IMR-90 (cell line): ENCODE data around the gene NKAPL. TPM values are rescaled to one million over a fixed set of nuclear protein-coding genes. Genes with fewer than 3 reads are reported as not detected.

Experiments used
- ATAC-seq: fragments of 200-7000 bp; cut with Tn5 transposase; 2 replicates; pipeline ENCODE4 v1.9.1; 2020; ENCODE audit warnings: low read depth, mild to moderate bottlenecking, moderate library complexity
- BruUV-seq: library from RNA; stranded (reverse); fragments of 400-500 nt; replicated peaks from 2 replicates; lab custom pipeline; 2021; lab: Mats Ljungman, UMichigan
- CTCF ChIA-PET: fragments of 300-600 bp; formaldehyde crosslinking; extraction: SDS; loops from one replicate; lab custom pipeline; 2021; ENCODE audit warnings: antibody characterized with exemption; lab: Yijun Ruan, JAX
- POLR2A ChIA-PET: fragments of 300-600 bp; sonication (Branson Sonifier 250); formaldehyde crosslinking; loops from one replicate; lab custom pipeline; 2022; ENCODE audit warnings: antibody characterized with exemption; ENCODE audit not compliant: unreplicated experiment; lab: Charles Lee
- DNase-seq: peaks from one replicate; pipeline ENCODE4 v3.0.0; 2013
- H2AFZ ChIP-seq: replicated peaks from 2 replicates; pipeline ENCODE3; 2013; ENCODE audit warnings: low read length, mild to moderate bottlenecking; ENCODE audit not compliant: poor library complexity
- H2AK5ac ChIP-seq: 2 replicates; pipeline ENCODE4 v1.6.1; 2013; ENCODE audit warnings: low read depth, low read length, inconsistent platforms
- H2AK9ac ChIP-seq: replicated peaks from 2 replicates; pipeline ENCODE3; 2013; ENCODE audit warnings: mild to moderate bottlenecking, low read depth, low read length, moderate library complexity; ENCODE audit not compliant: poor library complexity
- H2BK120ac ChIP-seq: 2 replicates; pipeline ENCODE4 v1.6.1; 2013; ENCODE audit warnings: low read depth, low read length, inconsistent platforms
- H2BK15ac ChIP-seq: 3 replicates; pipeline ENCODE4 v1.6.1; 2013; ENCODE audit warnings: low read depth, low read length, inconsistent platforms
- H2BK20ac ChIP-seq: 2 replicates; pipeline ENCODE4 v1.6.1; 2013; ENCODE audit warnings: low read depth, mild to moderate bottlenecking, inconsistent platforms, low read length, moderate library complexity
- H2BK5ac ChIP-seq: 2 replicates; pipeline ENCODE4 v1.6.1; 2013; ENCODE audit warnings: mild to moderate bottlenecking, low read depth, low read length, inconsistent platforms; ENCODE audit not compliant: poor library complexity, severe bottlenecking
- H3K14ac ChIP-seq: replicated peaks from 2 replicates; pipeline ENCODE4 v1.6.1; 2013; ENCODE audit warnings: low read depth, low read length, inconsistent platforms
- H3K18ac ChIP-seq: 2 replicates; pipeline ENCODE4 v1.6.1; 2013; ENCODE audit warnings: low read depth, low read length, control low read depth
- H3K23ac ChIP-seq: 2 replicates; pipeline ENCODE4 v1.6.1; 2013; ENCODE audit warnings: low read depth, low read length, inconsistent platforms
- H3K27ac ChIP-seq: 2 replicates; pipeline ENCODE4 v1.5.1; 2013; ENCODE audit warnings: mild to moderate bottlenecking, control low read depth, low read length; ENCODE audit not compliant: insufficient read depth
- H3K27me3 ChIP-seq: 2 replicates; pipeline ENCODE4 v1.6.1; 2013; ENCODE audit warnings: low read length; ENCODE audit not compliant: control insufficient read depth, insufficient read depth
- H3K36me3 ChIP-seq: 2 replicates; pipeline ENCODE4 v1.6.1; 2013; ENCODE audit warnings: low read length, mixed read lengths; ENCODE audit not compliant: control insufficient read depth, insufficient read depth
- H3K4ac ChIP-seq: 2 replicates; pipeline ENCODE4 v1.6.1; 2013; ENCODE audit warnings: low read depth, low read length, inconsistent platforms
- H3K4me1 ChIP-seq: 2 replicates; pipeline ENCODE4 v1.6.1; 2013; ENCODE audit warnings: low read length, mixed read lengths; ENCODE audit not compliant: control insufficient read depth, insufficient read depth
- H3K4me2 ChIP-seq: 2 replicates; pipeline ENCODE4 v1.6.1; 2013; ENCODE audit warnings: low read depth, mild to moderate bottlenecking, control low read depth, low read length, moderate library complexity
- H3K4me3 ChIP-seq: 2 replicates; pipeline ENCODE4 v1.5.1; 2013; ENCODE audit warnings: low read depth, mild to moderate bottlenecking, control low read depth, low read length, moderate library complexity; ENCODE audit not compliant: insufficient read depth
- H3K56ac ChIP-seq: 2 replicates; pipeline ENCODE4 v1.6.1; 2013; ENCODE audit warnings: low read length, inconsistent platforms; ENCODE audit not compliant: insufficient read depth; ENCODE audit errors: extremely low read depth
- H3K79me1 ChIP-seq, 2 experiments: 2 replicates each; pipeline ENCODE4 v1.6.1; 2013; ENCODE audit warnings: low read length in 2 of 2, inconsistent platforms in 1 of 2, low read depth in 1 of 2
- H3K9ac ChIP-seq: 2 replicates; pipeline ENCODE4 v1.6.1; 2013; ENCODE audit warnings: low read depth, low read length, control low read depth
- H3K9me1 ChIP-seq: 2 replicates; pipeline ENCODE4 v1.6.1; 2013; ENCODE audit warnings: low read length, inconsistent platforms; ENCODE audit not compliant: insufficient read depth
- H3K9me3 ChIP-seq: 2 replicates; pipeline ENCODE4 v1.6.1; 2013; ENCODE audit warnings: low read length; ENCODE audit not compliant: control insufficient read depth, insufficient read depth
- H4K20me1 ChIP-seq: 2 replicates; pipeline ENCODE4 v1.6.1; 2013; ENCODE audit warnings: low read length, inconsistent platforms; ENCODE audit not compliant: insufficient read depth
- H4K5ac ChIP-seq: 2 replicates; pipeline ENCODE4 v1.6.1; 2013; ENCODE audit warnings: mild to moderate bottlenecking, low read depth, low read length, control low read depth
- H4K8ac ChIP-seq, 2 experiments: 2 replicates each; pipeline ENCODE4 v1.6.1; 2013; ENCODE audit warnings: low read depth in 2 of 2, low read length in 2 of 2, control low read depth in 1 of 2, inconsistent platforms in 1 of 2
- H4K91ac ChIP-seq: 2 replicates; pipeline ENCODE4 v1.6.1; 2013; ENCODE audit warnings: low read depth, low read length, inconsistent platforms; ENCODE audit not compliant: insufficient read depth
- BHLHE40 ChIP-seq: fragments of 150-350 bp; IDR thresholded peaks from 2 replicates; pipeline ENCODE4 v1.6.1; 2016; ENCODE audit warnings: mild to moderate bottlenecking, low read depth, low read length
- FOS ChIP-seq: fragments of 150-350 bp; IDR thresholded peaks from 2 replicates; pipeline ENCODE4 v1.6.1; 2016; ENCODE audit warnings: low read depth, low read length
- MAFK ChIP-seq: IDR thresholded peaks from 2 replicates; pipeline ENCODE4 v1.6.1; 2012; ENCODE audit warnings: low read depth, low read length, improper control_type of control experiment
- MAZ ChIP-seq: IDR thresholded peaks from 2 replicates; pipeline ENCODE4 v1.6.1; 2012; ENCODE audit warnings: low read depth, mild to moderate bottlenecking, low read length, improper control_type of control experiment, moderate library complexity, borderline replicate concordance
- MXI1 ChIP-seq: IDR thresholded peaks from 2 replicates; pipeline ENCODE4 v1.6.1; 2012; ENCODE audit warnings: low read depth, mild to moderate bottlenecking, low read length, moderate library complexity, borderline replicate concordance
- NFE2L2 ChIP-seq: fragments of 150-350 bp; IDR thresholded peaks from 2 replicates; pipeline ENCODE4 v1.6.1; 2016; ENCODE audit warnings: low read depth, mild to moderate bottlenecking, low read length
- POLR2A ChIP-seq: IDR thresholded peaks from 2 replicates; pipeline ENCODE4 v1.6.1; 2012; ENCODE audit warnings: mild to moderate bottlenecking, low read depth, low read length
- RCOR1 ChIP-seq: IDR thresholded peaks from 2 replicates; pipeline ENCODE4 v1.6.1; 2012; ENCODE audit warnings: mild to moderate bottlenecking, low read length, improper control_type of control experiment; ENCODE audit not compliant: insufficient replicate concordance
- dilution Hi-C: fragments of 300-500 bp; cut with HindIII; formaldehyde crosslinking; loops from one replicate; pipeline ENCODE4 v1.14.3; 2018; ENCODE audit warnings: low sequenced_read_pairs; ENCODE audit not compliant: unreplicated experiment
- in situ Hi-C: fragments of 300-500 bp; cut with MboI; formaldehyde crosslinking; loops from 3 replicates; pipeline ENCODE4 v1.14.3; 2019; ENCODE audit warnings: low sequenced_read_pairs, inconsistent platforms, mixed read lengths
- intact Hi-C: fragments of 100-400 bp; cut with micrococcal nuclease; formaldehyde crosslinking; loops from 2 replicates; pipeline ENCODE4 v1.10.0; 2022
- polyA plus RNA-seq, 3 experiments: library from polyadenylated mRNA; depleted of rRNA; stranded (reverse); fragments of >200 nt; gene quantifications; 2 replicates each; pipeline ENCODE4 v1.2.3, GENCODE V29; 2012; ENCODE audit warnings: low replicate concordance in 1 of 3
- total RNA-seq: library from RNA; depleted of rRNA; stranded (reverse); fragments of >200 nt; gene quantifications from 2 replicates; pipeline ENCODE4 v1.2.3, GENCODE V29; 2012
- TF ChIP-seq, protein P1 (sequence below): fragments of 150-350 bp; IDR thresholded peaks from 2 replicates; pipeline ENCODE4 v1.6.1; 2017; ENCODE audit warnings: mild to moderate bottlenecking, antibody characterized with exemption, low read length, low read depth

Gene NKAPL
- total and polyA plus RNA-seq, 2 of the 4 experiments (the other 2 are of a cell fraction): 0.51 to 0.54 TPM

DNA sequence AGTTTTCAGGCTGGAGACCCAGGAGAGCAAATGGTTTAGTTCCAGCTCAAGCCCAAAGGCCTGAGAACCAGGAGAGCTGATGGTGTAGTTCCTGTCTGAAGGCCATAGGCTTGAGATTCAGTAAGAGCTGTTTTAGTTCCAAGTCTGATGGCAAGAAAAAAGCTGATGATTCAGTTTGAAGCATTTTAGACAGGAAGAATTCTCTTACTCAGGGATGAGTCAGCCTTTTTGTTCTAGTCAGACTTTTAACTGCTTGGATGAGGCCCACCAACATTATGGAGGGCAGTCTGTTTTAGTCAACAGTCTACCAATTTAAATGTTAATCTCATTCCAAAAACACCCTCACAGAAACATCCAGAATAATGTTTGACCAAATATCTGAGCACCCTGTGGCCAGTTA is 10.4 kb downstream of the NKAPL start:
- Histone ChIP-seq H3K4me3 (no peak overlapping the region), H4K5ac (0 out of 2 replicates have a peak overlapping the region, but pooled peaks have one; percentile 36), H3K14ac (0 out of 2 replicates have a peak overlapping the region, but pooled peaks have one; percentile 60), H3K56ac (0 out of 2 replicates have a peak overlapping the region, but pooled peaks have one; percentile 4), H3K9ac (no peak overlapping the region), H2BK120ac (peak overlapping the region; percentile 65; the same call in 1 of the 2 replicates), H3K4me2 (no peak overlapping the region; the same call in 1 of the 2 replicates), H2BK20ac (peak overlapping the region; percentile 46; the same call in 1 of the 2 replicates), H3K36me3 (peaks cover 14% of the 10 kb centered on the region), H2AK5ac (0 out of 2 replicates have a peak overlapping the region, but pooled peaks have one; percentile 36), H3K23ac (peak overlapping the region; percentile 91; the same call in 1 of the 2 replicates), H3K18ac (no peak overlapping the region), H4K91ac (no peak overlapping the region), H3K79me1 (peaks cover 10 to 32% of the 10 kb centered on the region in 2 experiments), H4K20me1 (no peaks in the 10 kb centered on the region), H3K4me1 (no peaks in the 10 kb centered on the region), H3K9me3 (no peaks in the 10 kb centered on the region), H3K4ac (peak overlapping the region; percentile 60; the same call in 1 of the 2 replicates), H3K27me3 (no peaks in the 10 kb centered on the region), H2AK9ac (peak overlapping the region; percentile 71), H4K8ac (peak overlapping the region in 1 of 2 experiments; percentile 43; a peak in 1 of 4 replicates), H3K27ac (peak overlapping the region; percentile 42), H2BK15ac (no peak overlapping the region), H3K9me1 (peaks cover 3% of the 10 kb centered on the region), H2AFZ (no peak overlapping the region), H2BK5ac (peak overlapping the region; percentile 89)
- TF ChIP-seq RCOR1: peak; percentile 47
- TF ChIP-seq BHLHE40: 0 out of 2 replicates have a peak, but pooled peaks have one; percentile 24
- TF ChIP-seq POLR2A: no peak
- TF ChIP-seq MXI1: no peak
- TF ChIP-seq FOS: peak; percentile 82
- peak; percentile 88 for TF ChIP-seq MAFK
- TF ChIP-seq NFE2L2: peak; percentile 90
- TF ChIP-seq, protein P1, sequence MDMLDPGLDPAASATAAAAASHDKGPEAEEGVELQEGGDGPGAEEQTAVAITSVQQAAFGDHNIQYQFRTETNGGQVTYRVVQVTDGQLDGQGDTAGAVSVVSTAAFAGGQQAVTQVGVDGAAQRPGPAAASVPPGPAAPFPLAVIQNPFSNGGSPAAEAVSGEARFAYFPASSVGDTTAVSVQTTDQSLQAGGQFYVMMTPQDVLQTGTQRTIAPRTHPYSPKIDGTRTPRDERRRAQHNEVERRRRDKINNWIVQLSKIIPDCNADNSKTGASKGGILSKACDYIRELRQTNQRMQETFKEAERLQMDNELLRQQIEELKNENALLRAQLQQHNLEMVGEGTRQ: no peak
- TF ChIP-seq MAZ: no peak
- DNase-seq (peak; percentile 92), ATAC-seq (peak; percentile 45)
- no TSS peak for BruUV-seq
- POLR2A ChIA-PET: interaction anchor here (0.6 kb wide), 1 partner anchor 45 kb away, joined by 3 read pairs; no protein-coding TSS in a partner anchor
- intact Hi-C loops: loop anchor here (5.0 kb wide), 2 partner anchors 68 to 132 kb away; partner anchors contain the start of gene ZSCAN31
- CTCF ChIA-PET: interaction anchor here (0.6 kb wide), 1 partner anchor 87 kb away, joined by 3 read pairs; no protein-coding TSS in a partner anchor
- dilution Hi-C loops: no loop called here
- in situ Hi-C loops: no loop called here
